Gastroesophageal sphincter (tissue), 4 donors: Measurements from ENCODE around the gene ZAR1L. TPM values are rescaled to one million over a fixed set of nuclear protein-coding genes. Genes with fewer than 3 reads are reported as not detected.

ENCODE experiments used
- ATAC-seq: fragments of 150-250 bp; one replicate; pipeline ENCODE4 v1.9.1; 2016; ENCODE audit warnings: mild to moderate bottlenecking, moderate library complexity
- H3K27ac ChIP-seq, 4 donors: fragments of 200-600 bp; sonication (generic) in 3 of 4; 1 replicate in 3 of 4; 2 replicates in 1 of 4; pipeline ENCODE4 v1.5.1; 2016 to 2019
- H3K27me3 ChIP-seq: fragments of 200-600 bp; sonication (generic); one replicate; pipeline ENCODE4 v1.5.1; 2019
- H3K36me3 ChIP-seq, 2 donors: fragments of 200-600 bp; sonication (generic); one replicate each; pipeline ENCODE4 v1.5.1; 2019; ENCODE audit warnings: control low read depth in 1 of 2
- H3K4me1 ChIP-seq, 3 donors: fragments of 200-600 bp; sonication (generic); 1 replicate in 2 of 3; 2 replicates in 1 of 3; pipeline ENCODE4 v1.5.1; 2016 to 2019; ENCODE audit warnings: control low read depth in 2 of 3
- H3K4me3 ChIP-seq, 2 donors: fragments of 200-600 bp; sonication (generic); one replicate each; pipeline ENCODE4 v1.5.1; 2019; ENCODE audit warnings: mild to moderate bottlenecking in 1 of 2, moderate library complexity in 1 of 2
- H3K9me3 ChIP-seq, 3 donors: fragments of 200-600 bp; sonication (generic); one replicate each; pipeline ENCODE4 v1.5.1; 2017 to 2019; ENCODE audit warnings: control low read depth in 2 of 3
- CTCF ChIP-seq, 4 experiments: fragments of 200-600 bp in 2 of 4; fragments of 450-650 bp in 2 of 4; sonication (generic) in 1 of 4; IDR thresholded peaks; one replicate each; pipeline ENCODE4 v1.5.1; 2017 to 2019; ENCODE audit warnings: antibody characterized with exemption in 4 of 4, mild to moderate bottlenecking in 2 of 4, moderate library complexity in 2 of 4
- EP300 ChIP-seq: sonication (generic); formaldehyde crosslinking; IDR thresholded peaks from one replicate; pipeline ENCODE4 v1.6.1; 2017; ENCODE audit warnings: antibody characterized with exemption, mild to moderate bottlenecking
- POLR2A ChIP-seq, 2 donors: fragments of 450-650 bp; IDR thresholded peaks; one replicate each; pipeline ENCODE4 v1.6.1; 2017; ENCODE audit warnings: antibody characterized with exemption in 2 of 2, mild to moderate bottlenecking in 2 of 2, moderate library complexity in 1 of 2
- POLR2AphosphoS5 ChIP-seq: sonication (generic); formaldehyde crosslinking; IDR thresholded peaks from one replicate; pipeline ENCODE4 v1.6.1; 2017; ENCODE audit warnings: antibody characterized with exemption
- WGBS, 2 donors: methylation state at CpG; one replicate each; pipeline ENCODE4 v1.1.5; 2018; ENCODE audit warnings: low coverage in 1 of 2; 5-methylcytosine and 5-hydroxymethylcytosine counted together
- total RNA-seq, 4 donors: library from RNA; depleted of rRNA; stranded (reverse); fragments of >200 nt; gene quantifications; one replicate each; pipeline ENCODE4 v1.1.0, GENCODE V29; 2016

Gene ZAR1L
- total RNA-seq, 4 donors from 2014 or later = not detected

GRCh38 chr13:32256243-32256642, 58.9 kb downstream of the ZAR1L start:
- H3K27ac ChIP-seq = peak overlapping the region; percentile 85 to 97 (median 88)

GRCh38 chr13:32255724-32256109, 59.4 kb downstream of the ZAR1L start:
- Histone ChIP-seq H3K4me3 (peak overlapping the region; percentile 46 to 93), H3K27ac (peak overlapping the region; percentile 85 to 97 (median 88)), H3K9me3 (no peaks in the 10 kb centered on the region), H3K27me3 (no peaks in the 10 kb centered on the region), H3K4me1 (peaks cover 3 to 56% (median 8%) of the 10 kb centered on the region in 3 donors), H3K36me3 (no peaks in the 10 kb centered on the region)
- TF ChIP-seq POLR2AphosphoS5 = no peak
- TF ChIP-seq POLR2A (IDR thresholded peaks at IDR 0.05) = no peak
- no peak for TF ChIP-seq CTCF (IDR thresholded peaks at IDR 0.05)
- no peak for TF ChIP-seq EP300
- ATAC-seq = no peak
- WGBS, 2 donors = 27 to 45% methylated on average over 6 of the region's 6 CpGs

More at GRCh38 chr13:32256243-32256642, 58.9 kb downstream of the ZAR1L start:
- no peak for TF ChIP-seq POLR2A (IDR thresholded peaks at IDR 0.05)
- no peak for TF ChIP-seq CTCF (IDR thresholded peaks at IDR 0.05)
- no peak for TF ChIP-seq EP300
- TF ChIP-seq POLR2AphosphoS5 = no peak
- H3K4me1 ChIP-seq = peaks cover 8 to 61% (median 11%) of the 10 kb centered on the region in 3 donors
- H3K36me3 ChIP-seq = no peaks in the 10 kb centered on the region
- no peaks in the 10 kb centered on the region for H3K27me3 ChIP-seq
- WGBS, 2 donors = 36 to 60% methylated on average over 1 to 2 of the region's 4 CpGs
- ATAC-seq = no peak
- peak overlapping the region; percentile 46 to 93 for H3K4me3 ChIP-seq
- H3K9me3 ChIP-seq = no peaks in the 10 kb centered on the region

- 33 to 50% methylated on average over 9 to 10 of the region's 10 CpGs for WGBS, 2 donors
- peak overlapping the region; percentile 46 to 93 for H3K4me3 ChIP-seq
- no peak for ATAC-seq
- no peaks in the 10 kb centered on the region for H3K9me3 ChIP-seq
- no peaks in the 10 kb centered on the region for H3K27me3 ChIP-seq
- peak overlapping the region; percentile 85 to 97 (median 88) for H3K27ac ChIP-seq
- peaks cover 0 to 50% (median 8%) of the 10 kb centered on the region in 3 donors for H3K4me1 ChIP-seq
- peaks cover 0 to 5% of the 10 kb centered on the region in 2 donors for H3K36me3 ChIP-seq
- TF ChIP-seq POLR2AphosphoS5 (peak; percentile 53), CTCF (IDR thresholded peaks at IDR 0.05) (no peak), POLR2A (IDR thresholded peaks at IDR 0.05) (peak in 1 of 2 donors; percentile 14)
These were observed 60.0 kb downstream of the ZAR1L start for GRCh38 chr13:32254916-32255723.

- H3K4me3 ChIP-seq = peak overlapping the region; percentile 46 to 93
- peaks cover 0 to 43% (median 8%) of the 10 kb centered on the region in 3 donors for H3K4me1 ChIP-seq
- H3K36me3 ChIP-seq = peaks cover 0 to 12% of the 10 kb centered on the region in 2 donors
- H3K27me3 ChIP-seq = no peaks in the 10 kb centered on the region
- ATAC-seq = no peak
- peak overlapping the region; percentile 85 to 97 (median 88) for H3K27ac ChIP-seq
- no peak for TF ChIP-seq CTCF (IDR thresholded peaks at IDR 0.05)
- no peak for TF ChIP-seq EP300
- no peak for TF ChIP-seq POLR2A (IDR thresholded peaks at IDR 0.05)
- no peak for TF ChIP-seq POLR2AphosphoS5
- WGBS, 2 donors = 19 to 22% methylated on average over 3 of the region's 3 CpGs
- H3K9me3 ChIP-seq = no peaks in the 10 kb centered on the region
These were observed 60.7 kb downstream of the ZAR1L start for GRCh38 chr13:32254416-32254815.
